ENCODE results near the gene MAML3. TPM values are rescaled to one million over a fixed set of nuclear protein-coding genes. Genes with fewer than 3 reads are reported as not detected.

The MAML3 gene
- total RNA-seq, 1 donor = 0.72 TPM

DNA sequence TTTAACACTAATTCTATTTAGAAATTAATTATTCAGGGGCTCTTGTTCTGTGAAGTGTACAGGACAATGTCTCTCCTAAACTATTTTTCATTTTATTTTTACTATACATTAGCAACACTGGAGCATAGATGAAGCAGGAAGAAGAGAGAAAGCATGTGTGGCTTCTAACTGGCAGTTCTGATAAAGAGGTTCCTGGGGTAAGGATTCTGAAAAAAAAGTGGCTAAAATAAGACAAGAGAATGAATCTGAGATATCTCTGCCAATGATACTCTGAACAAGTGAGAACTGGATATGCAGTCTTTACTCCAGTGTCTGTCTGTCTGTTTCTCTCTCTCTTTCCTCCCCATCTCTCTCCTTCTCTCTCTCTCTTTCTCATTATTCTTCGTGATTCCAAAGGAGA, 125.9 kb downstream of the MAML3 start:
- Histone ChIP-seq H3K4me1 (ENCODE audit: insufficient read depth, low read length) (no peaks in the 10 kb centered on the region), H3K4me2 (ENCODE audit: insufficient read depth, low read length) (no peak overlapping the region), H3K27ac (ENCODE audit: low read depth, low read length) (no peak overlapping the region), H2AFZ (ENCODE audit: low read length) (no peak overlapping the region), H3K9me3 (ENCODE audit: low read depth, low read length) (no peaks in the 10 kb centered on the region), H3K36me3 (ENCODE audit: insufficient read depth, low read length) (no peaks in the 10 kb centered on the region), H3K79me2 (ENCODE audit: insufficient read depth, low read length) (no peaks in the 10 kb centered on the region), H4K20me1 (ENCODE audit: insufficient read depth, low read length) (no peaks in the 10 kb centered on the region), H3K4me3 (ENCODE audit: insufficient read depth, low read length) (no peak overlapping the region), H3K27me3 (ENCODE audit: insufficient read depth, low read length) (peaks cover 8% of the 10 kb centered on the region)
- no peak for DNase-seq (ENCODE audit: insufficient read length, low spot score, missing footprints)
- TF ChIP-seq, protein P1, sequence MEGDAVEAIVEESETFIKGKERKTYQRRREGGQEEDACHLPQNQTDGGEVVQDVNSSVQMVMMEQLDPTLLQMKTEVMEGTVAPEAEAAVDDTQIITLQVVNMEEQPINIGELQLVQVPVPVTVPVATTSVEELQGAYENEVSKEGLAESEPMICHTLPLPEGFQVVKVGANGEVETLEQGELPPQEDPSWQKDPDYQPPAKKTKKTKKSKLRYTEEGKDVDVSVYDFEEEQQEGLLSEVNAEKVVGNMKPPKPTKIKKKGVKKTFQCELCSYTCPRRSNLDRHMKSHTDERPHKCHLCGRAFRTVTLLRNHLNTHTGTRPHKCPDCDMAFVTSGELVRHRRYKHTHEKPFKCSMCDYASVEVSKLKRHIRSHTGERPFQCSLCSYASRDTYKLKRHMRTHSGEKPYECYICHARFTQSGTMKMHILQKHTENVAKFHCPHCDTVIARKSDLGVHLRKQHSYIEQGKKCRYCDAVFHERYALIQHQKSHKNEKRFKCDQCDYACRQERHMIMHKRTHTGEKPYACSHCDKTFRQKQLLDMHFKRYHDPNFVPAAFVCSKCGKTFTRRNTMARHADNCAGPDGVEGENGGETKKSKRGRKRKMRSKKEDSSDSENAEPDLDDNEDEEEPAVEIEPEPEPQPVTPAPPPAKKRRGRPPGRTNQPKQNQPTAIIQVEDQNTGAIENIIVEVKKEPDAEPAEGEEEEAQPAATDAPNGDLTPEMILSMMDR (IDR thresholded peaks at IDR 0.05; ENCODE audit: extremely low read depth, low read depth, low read length) = no peak

DNA sequence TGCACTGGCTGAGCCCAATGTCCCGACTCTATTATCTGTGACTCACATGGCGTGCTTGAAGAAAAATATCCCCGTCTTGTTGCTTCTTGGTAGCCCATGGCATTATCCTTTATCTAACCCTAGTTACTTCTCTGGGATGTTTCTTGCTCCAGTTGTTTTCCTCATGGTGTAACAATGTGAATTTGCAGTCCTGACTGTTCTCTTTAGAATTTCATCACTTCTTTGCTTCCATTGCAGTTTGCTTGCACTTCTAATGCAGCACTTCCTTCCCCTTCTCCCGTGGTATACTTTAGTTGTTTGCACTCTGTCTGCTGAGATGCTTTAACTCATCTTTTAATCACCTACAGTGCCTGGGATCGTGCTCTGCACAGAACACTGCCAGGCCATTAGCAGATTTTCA, 126.9 kb downstream of the MAML3 start:
- TF ChIP-seq, protein P1 (IDR thresholded peaks at IDR 0.05; ENCODE audit: extremely low read depth, low read depth, low read length) = no peak
- H3K79me2 ChIP-seq (ENCODE audit: insufficient read depth, low read length) = no peaks in the 10 kb centered on the region
- H3K4me1 ChIP-seq (ENCODE audit: insufficient read depth, low read length) = no peaks in the 10 kb centered on the region
- no peak overlapping the region for H2AFZ ChIP-seq (ENCODE audit: low read length)
- DNase-seq (ENCODE audit: insufficient read length, low spot score, missing footprints) = no peak
- H3K27me3 ChIP-seq (ENCODE audit: insufficient read depth, low read length) = peaks cover 8% of the 10 kb centered on the region
- no peak overlapping the region for H3K27ac ChIP-seq (ENCODE audit: low read depth, low read length)
- no peaks in the 10 kb centered on the region for H4K20me1 ChIP-seq (ENCODE audit: insufficient read depth, low read length)
- no peak overlapping the region for H3K4me2 ChIP-seq (ENCODE audit: insufficient read depth, low read length)
- H3K9me3 ChIP-seq (ENCODE audit: low read depth, low read length) = no peaks in the 10 kb centered on the region
- no peak overlapping the region for H3K4me3 ChIP-seq (ENCODE audit: insufficient read depth, low read length)
- H3K36me3 ChIP-seq (ENCODE audit: insufficient read depth, low read length) = no peaks in the 10 kb centered on the region

DNA sequence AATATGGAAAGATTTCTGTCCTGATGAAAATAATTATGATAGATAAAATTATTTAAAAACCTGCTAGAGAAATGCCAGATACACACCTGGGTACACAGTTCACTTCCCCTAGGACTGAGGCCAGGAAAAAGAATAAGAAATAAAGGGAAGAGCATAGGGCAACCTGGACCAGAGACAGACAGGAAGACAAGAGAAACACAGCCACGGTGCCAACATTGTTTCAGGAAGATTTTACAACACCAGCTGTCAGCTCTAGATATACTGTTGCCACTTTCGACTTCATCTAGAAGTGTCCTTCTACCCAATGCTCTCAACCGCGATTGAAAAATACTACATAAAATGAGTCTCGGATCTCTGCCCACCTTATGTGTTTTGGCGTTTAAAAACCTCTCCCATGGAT, 128.5 kb downstream of the MAML3 start:
- H3K27me3 ChIP-seq (ENCODE audit: insufficient read depth, low read length) = peaks cover 8% of the 10 kb centered on the region
- no peak overlapping the region for H3K4me3 ChIP-seq (ENCODE audit: insufficient read depth, low read length)
- no peaks in the 10 kb centered on the region for H3K36me3 ChIP-seq (ENCODE audit: insufficient read depth, low read length)
- no peaks in the 10 kb centered on the region for H4K20me1 ChIP-seq (ENCODE audit: insufficient read depth, low read length)
- no peaks in the 10 kb centered on the region for H3K4me1 ChIP-seq (ENCODE audit: insufficient read depth, low read length)
- no peaks in the 10 kb centered on the region for H3K79me2 ChIP-seq (ENCODE audit: insufficient read depth, low read length)
- no peaks in the 10 kb centered on the region for H3K9me3 ChIP-seq (ENCODE audit: low read depth, low read length)
- H2AFZ ChIP-seq (ENCODE audit: low read length) = no peak overlapping the region
- no peak for DNase-seq (ENCODE audit: insufficient read length, low spot score, missing footprints)
- H3K27ac ChIP-seq (ENCODE audit: low read depth, low read length) = no peak overlapping the region
- no peak overlapping the region for H3K4me2 ChIP-seq (ENCODE audit: insufficient read depth, low read length)
- TF ChIP-seq, protein P1 (IDR thresholded peaks at IDR 0.05; ENCODE audit: extremely low read depth, low read depth, low read length) = no peak

DNA sequence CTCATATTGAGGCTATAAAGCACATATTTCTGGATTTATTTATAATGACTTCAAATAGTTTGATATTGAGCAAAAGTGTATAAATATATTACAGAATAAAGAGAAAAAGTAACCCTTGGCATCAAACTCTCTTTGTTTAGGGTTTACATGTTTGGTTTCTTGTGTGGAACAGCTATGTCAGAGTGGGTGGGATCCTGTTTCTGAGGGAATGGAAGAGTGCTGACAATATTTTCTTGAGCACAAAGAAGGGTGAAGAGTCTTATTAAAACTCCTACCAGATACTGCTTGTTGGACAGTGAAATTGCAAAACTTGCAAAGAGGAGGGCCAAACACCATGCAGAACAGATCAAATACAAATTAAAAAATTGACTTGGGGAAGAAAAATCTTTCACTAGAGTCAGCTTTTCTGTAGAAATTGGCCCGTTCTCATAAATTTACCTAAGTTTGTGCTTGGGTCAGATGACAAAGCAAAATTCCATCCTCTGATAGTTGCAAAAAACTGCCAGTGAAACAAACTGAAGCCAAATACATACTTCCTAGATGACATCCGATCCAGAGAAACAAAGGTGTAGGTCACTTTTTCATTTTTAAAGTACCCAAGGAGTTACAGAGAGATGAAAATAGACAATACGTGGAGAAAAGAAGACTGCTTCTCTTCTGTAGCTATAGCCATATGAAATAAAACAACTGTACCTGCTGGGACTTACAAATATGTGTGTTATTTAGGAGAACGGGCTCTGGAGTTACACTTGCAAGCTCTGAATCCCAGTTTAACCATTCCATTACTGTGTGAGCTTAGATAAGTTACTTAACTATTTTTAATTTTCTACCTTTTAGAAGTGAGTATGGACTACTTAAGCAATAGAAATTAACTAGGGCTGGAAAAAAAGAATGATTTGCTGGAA, 133.3 kb downstream of the MAML3 start:
- Histone ChIP-seq H3K27ac (ENCODE audit: low read depth, low read length) (no peak overlapping the region), H3K4me1 (ENCODE audit: insufficient read depth, low read length) (no peaks in the 10 kb centered on the region), H3K79me2 (ENCODE audit: insufficient read depth, low read length) (no peaks in the 10 kb centered on the region), H3K27me3 (ENCODE audit: insufficient read depth, low read length) (no peaks in the 10 kb centered on the region), H2AFZ (ENCODE audit: low read length) (no peak overlapping the region), H3K4me2 (ENCODE audit: insufficient read depth, low read length) (no peak overlapping the region), H3K4me3 (ENCODE audit: insufficient read depth, low read length) (no peak overlapping the region), H4K20me1 (ENCODE audit: insufficient read depth, low read length) (no peaks in the 10 kb centered on the region), H3K36me3 (ENCODE audit: insufficient read depth, low read length) (no peaks in the 10 kb centered on the region), H3K9me3 (ENCODE audit: low read depth, low read length) (no peaks in the 10 kb centered on the region)
- TF ChIP-seq, protein P1 (IDR thresholded peaks at IDR 0.05; ENCODE audit: extremely low read depth, low read depth, low read length) = no peak
- DNase-seq (ENCODE audit: insufficient read length, low spot score, missing footprints) = no peak

All from osteoblast (primary cell).